Parathyroid adenoma (tissue), 2 donors: ENCODE measurements around the gene TTC28.
"Not testable (repeated sequence)": the region's sequence is repeated elsewhere in the genome, so short reads cannot be mapped to it uniquely, and the experiment has no call there.

Experiments
- H2AFZ ChIP-seq: fragments of 300-600 bp; sonication (generic); one replicate; pipeline ENCODE4 v1.7.0; 2017; ENCODE audit warnings: antibody characterized with exemption, mild to moderate bottlenecking
- H3K27ac ChIP-seq: fragments of 300-600 bp; sonication (generic); one replicate; pipeline ENCODE4 v1.7.0; 2017
- H3K27me3 ChIP-seq: fragments of 300-600 bp; sonication (generic); one replicate; pipeline ENCODE4 v1.7.0; 2017; ENCODE audit warnings: low read length; ENCODE audit not compliant: control insufficient read depth, insufficient read depth
- H3K36me3 ChIP-seq: fragments of 300-600 bp; sonication (generic); one replicate; pipeline ENCODE4 v1.7.0; 2017; ENCODE audit warnings: low read length; ENCODE audit not compliant: control insufficient read depth, insufficient read depth
- H3K4me1 ChIP-seq: fragments of 300-600 bp; sonication (generic); one replicate; pipeline ENCODE4 v1.7.0; 2017; ENCODE audit warnings: control low read depth
- H3K4me2 ChIP-seq: fragments of 300-600 bp; sonication (generic); one replicate; pipeline ENCODE4 v1.7.0; 2017; ENCODE audit warnings: low read length
- H3K4me3 ChIP-seq: fragments of 300-600 bp; sonication (generic); one replicate; pipeline ENCODE4 v1.7.0; 2017; ENCODE audit warnings: low read depth, low read length
- H3K79me2 ChIP-seq: fragments of 300-600 bp; sonication (generic); one replicate; pipeline ENCODE4 v1.7.0; 2017; ENCODE audit warnings: control low read depth
- H3K9ac ChIP-seq: fragments of 300-600 bp; sonication (generic); one replicate; pipeline ENCODE4 v1.7.0; 2017; ENCODE audit warnings: mild to moderate bottlenecking
- H3K9me3 ChIP-seq: fragments of 300-600 bp; sonication (generic); one replicate; pipeline ENCODE4 v1.7.0; 2017; ENCODE audit warnings: low read length; ENCODE audit not compliant: control insufficient read depth
- CTCF ChIP-seq: fragments of 300-600 bp; sonication (generic); IDR thresholded peaks from one replicate; pipeline ENCODE4 v1.7.0; 2017; ENCODE audit warnings: antibody characterized with exemption, mild to moderate bottlenecking
- donor health status: primary hyperparathyroidism.

Gene TTC28

GRCh38 chr22:28521451-28521850, 158.2 kb downstream of the TTC28 start:
- TF ChIP-seq CTCF = no peak

DNA sequence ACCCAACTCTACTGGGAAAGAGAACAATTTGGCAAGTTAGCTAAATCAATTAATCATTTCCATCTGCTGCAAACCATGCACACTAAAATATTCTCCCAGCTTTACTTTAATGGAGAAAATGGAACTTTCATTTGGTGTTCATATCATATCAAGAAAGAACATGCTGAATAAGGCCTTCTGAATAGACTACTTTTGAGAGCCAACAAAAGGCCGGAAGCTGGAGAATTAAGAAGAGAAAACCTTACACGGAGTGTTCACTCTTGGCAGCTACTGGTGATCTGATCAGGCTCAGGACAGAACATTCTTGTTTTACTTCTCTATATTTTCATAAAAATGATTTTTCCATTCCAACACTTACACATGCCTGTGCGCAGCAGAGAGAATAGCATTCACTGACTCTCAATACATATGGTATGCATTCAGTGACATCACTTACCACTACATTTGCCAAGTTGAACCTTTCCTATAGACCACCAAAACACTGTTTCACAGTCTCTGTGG, 165.3 kb downstream of the TTC28 start:
- H3K4me1 ChIP-seq = no peaks in the 10 kb centered on the region
- no peak for TF ChIP-seq CTCF
- no peaks in the 10 kb centered on the region for H3K27me3 ChIP-seq
- H3K27ac ChIP-seq = no peak overlapping the region
- no peak overlapping the region for H3K9ac ChIP-seq
- no peaks in the 10 kb centered on the region for H3K9me3 ChIP-seq
- no peak overlapping the region for H3K4me3 ChIP-seq
- H3K4me2 ChIP-seq = no peak overlapping the region
- no peak overlapping the region for H2AFZ ChIP-seq
- no peaks in the 10 kb centered on the region for H3K36me3 ChIP-seq
- no peaks in the 10 kb centered on the region for H3K79me2 ChIP-seq

More at GRCh38 chr22:28521451-28521850, 158.2 kb downstream of the TTC28 start:
- Histone ChIP-seq H3K36me3 (no peaks in the 10 kb centered on the region), H3K9me3 (no peaks in the 10 kb centered on the region), H3K27me3 (no peaks in the 10 kb centered on the region), H3K4me1 (no peaks in the 10 kb centered on the region), H3K4me3 (no peak overlapping the region), H3K79me2 (no peaks in the 10 kb centered on the region), H2AFZ (peak overlapping the region; percentile 14), H3K27ac (no peak overlapping the region), H3K9ac (no peak overlapping the region), H3K4me2 (no peak overlapping the region)

DNA sequence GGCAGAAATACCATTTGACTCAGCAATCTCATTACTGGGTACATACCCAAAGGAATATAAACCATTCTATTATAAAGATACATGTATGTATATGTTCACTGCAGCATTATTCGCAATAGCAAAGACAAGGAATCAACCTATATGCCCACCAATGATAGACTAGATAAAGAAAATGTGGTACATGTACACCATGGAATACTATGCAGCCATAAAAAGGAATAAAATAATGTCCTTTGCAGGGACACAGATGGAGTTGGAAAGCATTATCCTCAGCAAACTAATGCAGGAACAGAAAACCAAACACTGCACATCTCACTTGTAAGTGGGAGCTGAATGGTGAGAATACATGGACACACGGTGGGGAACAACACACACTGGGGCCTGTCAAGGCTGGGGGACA, 167.3 kb downstream of the TTC28 start:
- H3K9me3 ChIP-seq, H3K79me2 ChIP-seq, H3K4me3 ChIP-seq, H3K27ac ChIP-seq, H3K4me1 ChIP-seq, H3K36me3 ChIP-seq, H3K9ac ChIP-seq, H3K27me3 ChIP-seq, H2AFZ ChIP-seq, H3K4me2 ChIP-seq: not testable (repeated sequence)

GRCh38 chr22:28507896-28508295, 171.7 kb downstream of the TTC28 start:
- H3K4me2 ChIP-seq = no peak overlapping the region
- peaks cover 3% of the 10 kb centered on the region for H3K79me2 ChIP-seq
- no peak overlapping the region for H2AFZ ChIP-seq
- H3K36me3 ChIP-seq = no peaks in the 10 kb centered on the region
- H3K4me3 ChIP-seq = no peak overlapping the region
- no peaks in the 10 kb centered on the region for H3K27me3 ChIP-seq
- H3K9ac ChIP-seq = no peak overlapping the region
- no peaks in the 10 kb centered on the region for H3K4me1 ChIP-seq
- no peak overlapping the region for H3K27ac ChIP-seq
- H3K9me3 ChIP-seq = no peaks in the 10 kb centered on the region
- no peak for TF ChIP-seq CTCF

- no peak overlapping the region for H3K9ac ChIP-seq
- H3K27ac ChIP-seq = no peak overlapping the region
Observed at GRCh38 chr22:28506150-28506535, 173.5 kb downstream of the TTC28 start.

More at GRCh38 chr22:28506150-28506535, 173.5 kb downstream of the TTC28 start:
- Histone ChIP-seq H3K4me2 (no peak overlapping the region), H3K4me1 (no peaks in the 10 kb centered on the region), H3K36me3 (no peaks in the 10 kb centered on the region), H3K4me3 (no peak overlapping the region), H3K27me3 (no peaks in the 10 kb centered on the region), H3K9me3 (no peaks in the 10 kb centered on the region), H3K79me2 (peaks cover 3% of the 10 kb centered on the region), H2AFZ (no peak overlapping the region)
- no peak for TF ChIP-seq CTCF
